RWPE2 (cell line): Measurements from ENCODE around the gene NAV2.
"Not testable (repeated sequence)": the region's sequence is repeated elsewhere in the genome, so short reads cannot be mapped to it uniquely, and the experiment has no call there.

Experiments used
- ATAC-seq: fragments of 200-7000 bp; cut with Tn5 transposase; 3 replicates; pipeline ENCODE4 v1.9.1; 2021; ENCODE audit warnings: low read depth
- DNase-seq: peaks from one replicate; pipeline ENCODE4 v3.0.0-alpha.2; 2020; ENCODE audit warnings: low spot score
- H3K27ac ChIP-seq: fragments of 450-650 bp; 2 replicates; pipeline ENCODE4 v1.5.1; 2017; ENCODE audit warnings: mild to moderate bottlenecking; ENCODE audit not compliant: poor library complexity, severe bottlenecking
- H3K27me3 ChIP-seq: fragments of 250-450 bp; sonication (Bioruptor Pico); 2 replicates; pipeline ENCODE4 v1.5.1; 2021; ENCODE audit warnings: mild to moderate bottlenecking, moderate library complexity; ENCODE audit not compliant: insufficient read depth, poor library complexity, severe bottlenecking
- H3K36me3 ChIP-seq: fragments of 250-450 bp; sonication (Bioruptor Pico); 2 replicates; pipeline ENCODE4 v1.5.1; 2020; ENCODE audit warnings: low read depth, mild to moderate bottlenecking, moderate library complexity
- H3K4me1 ChIP-seq: fragments of 250-450 bp; sonication (Bioruptor Pico); 2 replicates; pipeline ENCODE4 v1.5.1; 2021; ENCODE audit warnings: mild to moderate bottlenecking, moderate library complexity; ENCODE audit not compliant: insufficient read depth, poor library complexity, severe bottlenecking
- H3K4me3 ChIP-seq: fragments of 250-450 bp; sonication (Bioruptor Pico); 2 replicates; pipeline ENCODE4 v1.5.1; 2021; ENCODE audit warnings: mild to moderate bottlenecking, moderate library complexity; ENCODE audit not compliant: severe bottlenecking
- H3K9me3 ChIP-seq: fragments of 250-450 bp; sonication (Bioruptor Pico); 2 replicates; pipeline ENCODE4 v1.5.1; 2021; ENCODE audit warnings: mild to moderate bottlenecking, moderate library complexity; ENCODE audit not compliant: severe bottlenecking
- CTCF ChIP-seq: fragments of 450-650 bp; IDR thresholded peaks from one replicate; pipeline ENCODE4 v1.5.1; 2017; ENCODE audit warnings: mild to moderate bottlenecking, moderate library complexity; ENCODE audit not compliant: poor library complexity, severe bottlenecking

Gene NAV2

GRCh38 chr11:20004866-20005265 is 292.2 kb downstream of the NAV2 start:
- H3K4me1 ChIP-seq: peaks cover 17% of the 10 kb centered on the region
- H3K9me3 ChIP-seq: no peaks in the 10 kb centered on the region
- DNase-seq (no peak), ATAC-seq (no peak)
- H3K4me3 ChIP-seq: no peak overlapping the region
- TF ChIP-seq CTCF: no peak
- no peak overlapping the region for H3K27ac ChIP-seq
- no peaks in the 10 kb centered on the region for H3K27me3 ChIP-seq
- H3K36me3 ChIP-seq: no peaks in the 10 kb centered on the region

GRCh38 chr11:20005747-20006146 is 293.1 kb downstream of the NAV2 start:
- no peaks in the 10 kb centered on the region for H3K27me3 ChIP-seq
- no peaks in the 10 kb centered on the region for H3K9me3 ChIP-seq
- H3K4me1 ChIP-seq: peaks cover 26% of the 10 kb centered on the region
- no peaks in the 10 kb centered on the region for H3K36me3 ChIP-seq
- H3K4me3 ChIP-seq: no peak overlapping the region
- H3K27ac ChIP-seq: no peak overlapping the region
- DNase-seq: no peak
- TF ChIP-seq CTCF: no peak
- ATAC-seq: peak; percentile 83

- H3K9me3 ChIP-seq, H3K36me3 ChIP-seq, H3K27me3 ChIP-seq, H3K27ac ChIP-seq, DNase-seq, H3K4me3 ChIP-seq, ATAC-seq: not testable (repeated sequence)
- H3K4me1 ChIP-seq: peaks cover 33% of the 10 kb centered on the region
Observed at GRCh38 chr11:20006618-20007017, 294.0 kb downstream of the NAV2 start.

- Histone ChIP-seq H3K27ac (no peak overlapping the region), H3K36me3 (no peaks in the 10 kb centered on the region), H3K4me1 (peaks cover 39% of the 10 kb centered on the region), H3K27me3 (no peaks in the 10 kb centered on the region), H3K4me3 (no peak overlapping the region), H3K9me3 (no peaks in the 10 kb centered on the region)
- ATAC-seq: no peak
- no peak for TF ChIP-seq CTCF
- DNase-seq: no peak
Observed at GRCh38 chr11:20007386-20007785, 294.7 kb downstream of the NAV2 start.

GRCh38 chr11:20008190-20008870 is 295.7 kb downstream of the NAV2 start:
- ATAC-seq: no peak
- TF ChIP-seq CTCF: no peak

More at GRCh38 chr11:20008190-20008870, 295.7 kb downstream of the NAV2 start:
- peaks cover 37% of the 10 kb centered on the region for H3K4me1 ChIP-seq
- no peaks in the 10 kb centered on the region for H3K9me3 ChIP-seq
- H3K27me3 ChIP-seq: no peaks in the 10 kb centered on the region
- no peak for DNase-seq
- H3K36me3 ChIP-seq: no peaks in the 10 kb centered on the region
- H3K27ac ChIP-seq: no peak overlapping the region
- no peak overlapping the region for H3K4me3 ChIP-seq
